GM12801 (cell line): Measurements from ENCODE around the gene PREX1.

ENCODE experiments used
- TF ChIP-seq, protein P1 (sequence below): IDR thresholded peaks from one replicate; pipeline ENCODE4 v1.5.1; 2011; ENCODE audit warnings: control low read depth; ENCODE audit not compliant: insufficient read length; ENCODE audit errors: extremely low read depth

Gene PREX1

DNA sequence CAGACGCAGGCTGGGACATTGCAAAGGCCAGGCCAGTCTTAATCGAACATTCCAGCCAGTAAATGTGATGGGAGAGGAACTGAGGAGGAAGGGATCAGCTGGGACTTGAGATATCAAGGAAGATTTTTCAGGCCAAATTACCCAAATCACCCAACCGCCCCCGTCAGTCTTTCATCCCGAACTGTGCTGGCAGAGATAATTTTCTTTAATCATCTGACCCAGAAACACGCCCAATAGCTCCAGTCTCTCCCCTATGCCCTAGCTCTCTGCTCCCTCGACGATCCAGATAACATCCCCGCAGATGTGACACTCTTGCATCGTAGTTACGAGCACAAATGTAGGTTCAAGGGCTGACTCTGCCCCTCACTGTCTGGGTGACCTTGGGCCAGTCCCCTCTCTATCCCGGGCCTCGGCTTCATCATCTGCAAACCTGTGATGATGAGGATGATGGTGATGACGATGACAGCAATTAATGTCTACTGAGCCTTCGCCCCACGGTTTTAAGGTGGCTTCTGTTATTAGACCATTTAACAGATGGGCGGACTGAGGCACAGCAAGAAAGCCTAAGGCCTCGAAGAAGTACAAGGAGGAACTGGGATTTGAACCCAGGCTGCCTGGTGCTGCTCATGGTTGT lies 118.6 kb downstream of the PREX1 start:
- TF ChIP-seq, protein P1, sequence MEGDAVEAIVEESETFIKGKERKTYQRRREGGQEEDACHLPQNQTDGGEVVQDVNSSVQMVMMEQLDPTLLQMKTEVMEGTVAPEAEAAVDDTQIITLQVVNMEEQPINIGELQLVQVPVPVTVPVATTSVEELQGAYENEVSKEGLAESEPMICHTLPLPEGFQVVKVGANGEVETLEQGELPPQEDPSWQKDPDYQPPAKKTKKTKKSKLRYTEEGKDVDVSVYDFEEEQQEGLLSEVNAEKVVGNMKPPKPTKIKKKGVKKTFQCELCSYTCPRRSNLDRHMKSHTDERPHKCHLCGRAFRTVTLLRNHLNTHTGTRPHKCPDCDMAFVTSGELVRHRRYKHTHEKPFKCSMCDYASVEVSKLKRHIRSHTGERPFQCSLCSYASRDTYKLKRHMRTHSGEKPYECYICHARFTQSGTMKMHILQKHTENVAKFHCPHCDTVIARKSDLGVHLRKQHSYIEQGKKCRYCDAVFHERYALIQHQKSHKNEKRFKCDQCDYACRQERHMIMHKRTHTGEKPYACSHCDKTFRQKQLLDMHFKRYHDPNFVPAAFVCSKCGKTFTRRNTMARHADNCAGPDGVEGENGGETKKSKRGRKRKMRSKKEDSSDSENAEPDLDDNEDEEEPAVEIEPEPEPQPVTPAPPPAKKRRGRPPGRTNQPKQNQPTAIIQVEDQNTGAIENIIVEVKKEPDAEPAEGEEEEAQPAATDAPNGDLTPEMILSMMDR, result no peak

DNA sequence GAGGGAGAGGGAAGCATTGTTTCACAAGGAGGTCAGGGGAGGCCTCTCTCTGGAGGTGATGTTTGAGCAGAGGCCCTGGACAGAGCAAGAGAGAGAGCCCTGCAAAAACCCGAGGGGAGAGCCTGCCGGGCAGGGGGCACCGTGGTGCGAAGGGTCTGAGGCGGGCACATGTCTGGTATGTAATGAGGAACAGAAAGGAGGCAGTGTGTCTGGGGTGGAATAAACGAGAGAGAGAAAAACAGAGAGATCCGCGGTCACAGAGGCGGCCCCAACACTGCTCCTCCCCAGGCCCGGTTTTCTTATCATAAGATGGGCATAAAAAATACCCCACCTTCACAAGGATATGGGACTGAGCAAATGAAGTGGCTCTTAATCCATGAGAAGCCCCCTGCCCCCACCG lies 119.2 kb downstream of the PREX1 start:
- TF ChIP-seq, protein P1, result no peak

DNA sequence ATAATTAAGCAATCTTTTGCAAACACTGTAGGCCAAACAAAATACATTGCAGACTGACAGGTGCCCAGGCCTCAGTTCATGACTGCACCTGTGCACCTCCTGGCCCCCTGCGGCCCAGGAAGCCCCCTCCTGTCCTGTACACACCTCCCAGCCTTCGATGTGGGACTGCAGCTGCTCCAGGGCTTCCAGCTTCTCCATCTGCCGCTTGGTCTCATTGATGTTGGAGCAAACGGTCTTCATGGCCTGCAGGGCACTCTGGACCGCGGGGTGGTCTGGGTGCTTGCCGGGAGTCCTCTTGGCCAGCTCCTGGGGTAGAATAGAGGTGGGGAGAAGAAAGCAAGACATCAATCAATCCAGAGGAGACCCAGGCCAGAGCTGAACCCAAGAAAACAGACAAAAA lies 119.7 kb downstream of the PREX1 start:
- TF ChIP-seq, protein P1, result no peak

DNA sequence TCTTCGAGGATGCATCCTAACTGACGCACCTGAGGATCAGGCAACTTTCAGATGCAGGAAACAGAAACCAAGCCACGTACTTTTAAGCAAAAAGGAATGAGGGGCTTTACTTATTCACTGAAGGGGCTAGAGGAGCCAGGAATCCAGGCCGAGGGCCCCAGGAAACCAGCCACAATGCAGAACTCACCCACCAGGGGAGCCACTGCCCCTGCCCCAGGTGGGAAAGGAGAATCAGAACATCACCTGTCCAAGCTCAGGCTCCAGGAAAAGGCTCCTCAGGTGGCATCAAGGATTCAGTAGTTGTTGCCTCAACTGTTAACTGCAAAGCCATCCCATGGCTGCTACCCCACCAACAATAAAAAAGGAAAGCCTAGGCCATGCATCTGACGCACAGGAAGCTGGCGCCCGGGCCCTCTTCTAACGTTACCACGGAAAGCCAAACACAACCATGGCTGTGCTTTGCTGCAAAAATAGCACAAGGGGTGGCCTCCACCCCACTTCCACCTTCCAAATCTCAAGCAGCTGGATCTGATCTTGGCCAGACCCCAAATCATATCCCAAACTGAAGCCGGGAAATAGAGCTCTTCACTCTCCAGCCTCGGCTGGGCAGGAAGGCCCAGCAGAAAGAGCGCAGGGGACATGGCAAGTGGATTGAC lies 121.0 kb downstream of the PREX1 start:
- TF ChIP-seq, protein P1, result no peak

DNA sequence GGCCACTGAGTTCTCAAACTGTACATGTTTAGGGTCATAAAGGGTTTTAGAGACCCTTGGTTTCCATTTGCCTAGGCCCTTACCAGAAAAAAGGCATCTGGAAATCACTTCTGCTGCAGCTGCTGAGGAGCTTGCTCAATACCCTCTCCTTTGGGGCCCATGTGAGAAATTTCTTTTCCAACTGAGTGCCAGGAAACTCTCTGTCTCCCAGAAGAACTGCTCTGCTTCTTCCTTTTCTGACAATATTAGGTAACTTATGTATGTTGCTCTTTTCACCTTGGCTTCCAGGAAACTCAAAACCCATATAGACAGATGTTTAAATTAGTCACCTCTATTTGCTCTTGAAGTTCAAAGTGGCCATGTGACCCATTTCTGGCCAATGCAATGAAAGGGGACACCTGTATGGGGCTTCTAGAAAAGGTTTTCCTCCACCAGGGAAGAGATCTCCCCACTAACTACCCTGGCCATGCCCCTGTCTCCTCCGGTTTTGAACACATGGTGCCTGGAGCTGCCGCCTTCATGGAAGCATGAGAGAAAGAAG lies 121.6 kb downstream of the PREX1 start:
- TF ChIP-seq, protein P1, result no peak

DNA sequence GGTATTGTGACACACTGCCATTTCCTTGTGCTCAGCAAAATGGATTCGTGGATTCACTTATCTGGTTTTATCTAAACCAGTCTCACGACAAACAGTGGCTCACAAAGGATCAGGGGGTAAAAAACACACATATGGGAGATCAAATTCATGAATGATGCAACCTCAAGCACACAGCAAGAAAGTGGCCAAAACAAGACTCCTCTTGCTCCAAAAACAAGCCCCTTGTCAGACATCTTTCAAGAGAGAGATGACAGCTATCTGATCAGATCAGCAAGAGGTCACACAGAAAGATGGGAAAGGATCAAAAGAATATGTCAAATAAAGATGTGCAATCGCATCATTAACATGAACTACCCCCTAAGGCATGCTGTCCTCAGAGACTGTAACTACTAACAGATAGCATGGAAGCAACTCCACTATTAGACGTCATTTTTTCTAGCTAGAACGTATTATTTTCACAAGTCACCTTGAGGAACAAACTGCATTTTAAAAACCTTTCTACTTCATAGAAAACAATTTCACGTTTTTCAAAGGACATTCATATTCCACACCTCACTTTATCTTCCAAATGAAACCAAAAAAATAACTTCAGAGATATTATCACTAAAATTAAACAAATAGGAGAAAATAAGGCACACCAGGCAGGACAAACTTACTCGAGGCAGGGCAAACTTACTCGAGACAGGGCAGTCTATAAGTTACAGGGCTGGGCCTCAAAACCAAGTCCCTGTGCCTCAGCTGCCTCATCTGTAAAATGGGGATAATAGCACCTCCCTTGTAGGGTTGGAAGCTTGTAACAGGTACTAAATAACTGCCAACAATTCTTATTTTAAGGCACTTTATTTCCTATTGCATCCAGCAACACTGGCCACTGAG lies 122.3 kb downstream of the PREX1 start:
- TF ChIP-seq, protein P1, result no peak

DNA sequence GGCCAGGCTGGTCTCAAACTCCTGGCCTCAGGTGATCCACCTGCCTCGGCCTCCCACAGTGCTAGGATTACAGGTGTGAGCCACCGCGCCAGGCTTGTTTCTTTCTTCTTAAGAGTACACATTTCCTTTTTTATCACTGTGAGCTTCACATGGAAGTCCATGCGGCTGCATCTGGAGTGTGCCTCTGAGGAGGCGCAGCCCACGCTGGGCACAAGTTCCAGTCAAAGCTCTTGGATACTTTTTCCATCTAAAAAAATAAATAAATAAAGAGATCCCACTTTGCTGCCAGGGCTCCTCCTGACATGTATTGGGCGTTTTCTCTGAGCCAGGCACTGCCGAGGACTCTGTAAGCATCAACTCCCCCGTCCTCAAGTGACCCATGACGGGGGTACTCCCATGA lies 123.0 kb downstream of the PREX1 start:
- TF ChIP-seq, protein P1, result no peak
